CD4-positive, alpha-beta memory T cell (primary cell): Measurements from ENCODE around the gene DMAC2. TPM values are rescaled to one million over a fixed set of nuclear protein-coding genes. Genes with fewer than 3 reads are reported as not detected.
A peak's percentile ranks its signal among the peaks of the same experiment; 100 is the strongest.

ENCODE experiments used
- CTCF ChIA-PET: fragments of 350-600 bp; sonication (Branson Sonifier 250); formaldehyde crosslinking; loops from one replicate; lab custom pipeline; 2021; ENCODE audit warnings: inconsistent platforms; ENCODE audit not compliant: partially characterized antibody; lab: Charles Lee
- POLR2A ChIA-PET: fragments of 350-600 bp; sonication (Branson Sonifier 250); formaldehyde crosslinking; loops from one replicate; lab custom pipeline; 2021; ENCODE audit not compliant: partially characterized antibody; lab: Charles Lee
- DNase-seq, 5 donors: peaks; one replicate each; pipeline versions ENCODE4 v3.0.0 to v3.0.0-alpha.2; 2020 to 2022; ENCODE audit warnings: mixed read lengths in 1 of 5
- H3K27ac ChIP-seq: one replicate; pipeline ENCODE4 v1.7.0; 2013; ENCODE audit warnings: low read depth, low read length
- H3K27me3 ChIP-seq: 2 replicates; pipeline ENCODE4 v1.7.0; 2013; ENCODE audit warnings: mild to moderate bottlenecking, low read length, moderate library complexity; ENCODE audit not compliant: insufficient read depth
- H3K36me3 ChIP-seq: 2 replicates; pipeline ENCODE4 v1.7.0; 2013; ENCODE audit warnings: mild to moderate bottlenecking, low read length, moderate library complexity; ENCODE audit not compliant: insufficient read depth
- H3K4me1 ChIP-seq: 2 replicates; pipeline ENCODE4 v1.7.0; 2013; ENCODE audit warnings: mild to moderate bottlenecking, low read length, moderate library complexity; ENCODE audit not compliant: insufficient read depth
- H3K4me3 ChIP-seq, 2 donors: one replicate each; pipeline ENCODE4 v1.7.0; 2013; ENCODE audit warnings: low read length in 2 of 2, mild to moderate bottlenecking in 1 of 2
- H3K9me3 ChIP-seq, 2 donors: one replicate each; pipeline ENCODE4 v1.7.0; 2013; ENCODE audit warnings: low read length in 2 of 2, control low read depth in 1 of 2; ENCODE audit not compliant: control insufficient read depth in 1 of 2
- H3K27ac Mint-ChIP-seq, 7 donors: one replicate each; pipeline ENCODE4 v1.8.0; 2020 to 2021; ENCODE audit warnings: mixed read lengths in 7 of 7, mild to moderate bottlenecking in 6 of 7, inconsistent platforms in 3 of 7, moderate library complexity in 3 of 7
- H3K27me3 Mint-ChIP-seq, 2 donors: one replicate each; pipeline ENCODE4 v1.8.0; 2020 to 2021; ENCODE audit warnings: mixed read lengths in 2 of 2
- H3K36me3 Mint-ChIP-seq, 2 donors: one replicate each; pipeline ENCODE4 v1.8.0; 2020 to 2021; ENCODE audit warnings: mixed read lengths in 2 of 2, inconsistent platforms in 1 of 2, mild to moderate bottlenecking in 1 of 2
- H3K4me1 Mint-ChIP-seq, 4 donors: one replicate each; pipeline ENCODE4 v1.8.0; 2020 to 2021; ENCODE audit warnings: mixed read lengths in 4 of 4, mild to moderate bottlenecking in 1 of 4
- H3K4me3 Mint-ChIP-seq, 8 donors: one replicate each; pipeline ENCODE4 v1.8.0; 2020 to 2021; ENCODE audit warnings: mixed read lengths in 8 of 8, mild to moderate bottlenecking in 7 of 8, moderate library complexity in 6 of 8, inconsistent platforms in 3 of 8
- H3K9me3 Mint-ChIP-seq, 8 donors: one replicate each; pipeline ENCODE4 v1.8.0; 2020 to 2021; ENCODE audit warnings: mixed read lengths in 8 of 8, mild to moderate bottlenecking in 5 of 8, inconsistent platforms in 3 of 8, moderate library complexity in 1 of 8
- intact Hi-C: fragments of 100-400 bp; cut with micrococcal nuclease; formaldehyde crosslinking; loops from one replicate; pipeline ENCODE4 v1.15.1; 2023
- polyA plus RNA-seq, 2 donors: library from polyadenylated mRNA; unstranded; fragments of 300-500 nt; fragmentation: Illumina TruSeq; gene quantifications; one replicate each; pipeline ENCODE4 v1.2.3, GENCODE V29; 2021
- total RNA-seq, 2 experiments: library from RNA; stranded (reverse); gene quantifications; one replicate each; pipeline ENCODE4 v1.2.3, GENCODE V29; 2021

The DMAC2 gene
- total and polyA plus RNA-seq, 4 experiments from 2014 or later = 27.7 to 58.2 (median 36.0) TPM

- Histone ChIP-seq H3K36me3 (peaks cover 14% of the 10 kb centered on the region), H3K4me3 (no peak overlapping the region), H3K9me3 (no peaks in the 10 kb centered on the region), H3K27ac (no peak overlapping the region), H3K4me1 (peaks cover 20% of the 10 kb centered on the region), H3K27me3 (no peaks in the 10 kb centered on the region)
- no peak for DNase-seq
- H3K9me3 Mint-ChIP-seq = no peaks in the 10 kb centered on the region
- ChIA-PET CTCF (no interaction called here), POLR2A (no interaction called here)
- intact Hi-C loops = no loop called here
- H3K27me3 Mint-ChIP-seq = no peaks in the 10 kb centered on the region
- H3K4me3 Mint-ChIP-seq = no peak overlapping the region
- H3K36me3 Mint-ChIP-seq = peaks cover 30 to 33% of the 10 kb centered on the region in 2 donors
- no peak overlapping the region for H3K27ac Mint-ChIP-seq
- peaks cover 14 to 23% (median 19%) of the 10 kb centered on the region in 4 donors for H3K4me1 Mint-ChIP-seq
Observed at GRCh38 chr19:41434450-41434849, 5.3 kb downstream of the DMAC2 start.

DNA sequence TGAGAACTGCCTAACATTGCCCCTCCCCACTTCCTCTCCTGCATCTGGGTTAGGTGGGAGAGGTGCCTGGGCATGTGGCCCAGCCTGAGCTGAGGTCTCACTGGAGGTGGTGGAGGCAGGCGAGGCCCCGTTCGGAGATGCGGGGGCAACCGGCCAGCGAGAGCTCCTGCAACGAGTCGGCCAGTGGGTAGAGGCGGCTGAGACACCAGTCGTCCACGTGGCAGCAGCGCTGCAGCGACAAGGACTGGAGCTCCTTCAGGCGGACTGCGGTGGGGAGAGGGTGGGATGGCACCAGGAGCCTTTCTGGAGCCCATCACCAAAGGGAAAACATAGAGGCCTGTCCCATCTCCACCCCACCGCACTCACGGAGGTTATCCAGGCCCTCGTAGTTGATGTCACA lies 6.5 kb downstream of the DMAC2 start:
- Histone ChIP-seq H3K36me3 (peaks cover 14% of the 10 kb centered on the region), H3K9me3 (no peaks in the 10 kb centered on the region), H3K4me1 (peaks cover 20% of the 10 kb centered on the region), H3K27me3 (no peaks in the 10 kb centered on the region), H3K4me3 (no peak overlapping the region), H3K27ac (no peak overlapping the region)
- DNase-seq = no peak
- ChIA-PET POLR2A (interaction anchor here (0.6 to 0.7 kb wide), 2 partner anchors 129 to 153 kb away, joined by 3 read pairs; no protein-coding TSS in a partner anchor), CTCF (interaction anchor here (0.5 to 0.9 kb wide), 3 partner anchors 16 to 249 kb away, joined by 3 read pairs; no protein-coding TSS in a partner anchor)
- no peak overlapping the region for H3K4me3 Mint-ChIP-seq
- no peaks in the 10 kb centered on the region for H3K9me3 Mint-ChIP-seq
- no peaks in the 10 kb centered on the region for H3K27me3 Mint-ChIP-seq
- peak overlapping the region in 1 of 7 donors; percentile 47 for H3K27ac Mint-ChIP-seq
- H3K36me3 Mint-ChIP-seq = peaks cover 30 to 37% of the 10 kb centered on the region in 2 donors
- peaks cover 16 to 36% (median 25%) of the 10 kb centered on the region in 4 donors for H3K4me1 Mint-ChIP-seq
- intact Hi-C loops = no loop called here

DNA sequence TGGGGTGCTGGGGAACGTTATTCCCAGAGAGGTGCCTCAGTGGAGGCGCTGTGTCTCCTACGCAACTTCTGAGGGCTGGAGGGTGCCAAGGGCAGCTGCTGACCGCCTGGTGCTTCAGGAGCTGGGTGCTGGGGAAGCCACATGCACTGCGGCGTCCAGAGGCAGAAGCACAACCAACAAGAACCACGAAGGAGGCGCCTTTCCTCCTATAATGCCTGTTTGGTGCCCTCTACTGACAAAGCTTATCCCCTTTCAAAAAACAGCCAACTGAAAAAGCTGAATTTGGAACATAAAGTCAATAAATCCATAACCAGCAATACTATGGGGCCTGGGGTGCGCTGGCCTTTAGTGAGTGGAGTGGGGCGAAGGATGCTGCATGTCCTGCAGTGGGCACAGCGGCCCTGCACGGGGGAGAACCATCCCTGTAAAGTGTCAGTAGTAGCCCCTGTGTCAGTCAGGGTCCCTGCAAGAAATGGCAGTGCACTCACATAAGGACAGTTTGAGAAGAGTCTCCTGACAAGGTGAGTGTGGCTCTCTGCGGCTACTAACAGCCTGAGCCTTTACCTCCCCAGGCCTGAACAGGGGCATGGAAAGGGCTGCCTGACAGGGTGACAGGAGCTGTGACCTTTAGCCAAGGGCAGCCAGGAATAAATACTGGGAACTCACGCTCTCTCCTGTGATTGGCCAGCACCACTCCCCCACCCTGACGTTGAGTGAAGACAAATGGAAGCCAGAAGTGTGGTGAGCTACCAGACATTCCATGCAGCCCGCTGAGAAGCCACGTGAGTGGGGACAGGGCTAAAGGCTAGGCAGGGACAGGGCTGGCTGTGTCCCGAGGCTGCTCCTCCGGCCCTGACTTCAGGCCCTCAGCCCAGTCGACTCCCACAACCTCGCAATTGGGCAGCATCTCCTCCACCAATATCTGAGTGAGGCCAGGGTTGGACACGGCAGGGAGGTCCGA lies 8.0 kb downstream of the DMAC2 start:
- H3K36me3 ChIP-seq = peaks cover 14% of the 10 kb centered on the region
- POLR2A ChIA-PET = interaction anchor here (0.8 to 2.1 kb wide), 6 partner anchors 8 to 124 kb away, joined by 3 to 12 read pairs (median 4); partner anchors contain the start of genes B9D2, DMAC2 and TGFB1
- H3K4me3 ChIP-seq = no peak overlapping the region
- Mint-ChIP-seq H3K4me3 (no peak overlapping the region), H3K9me3 (no peaks in the 10 kb centered on the region), H3K36me3 (peaks cover 26 to 42% of the 10 kb centered on the region in 2 donors), H3K27ac (peak overlapping the region in 3 of 7 donors; percentile 22 to 62 (median 40)), H3K4me1 (peaks cover 19 to 44% (median 30%) of the 10 kb centered on the region in 4 donors), H3K27me3 (no peaks in the 10 kb centered on the region)
- H3K4me1 ChIP-seq = peaks cover 29% of the 10 kb centered on the region
- no peak overlapping the region for H3K27ac ChIP-seq
- CTCF ChIA-PET = interaction anchor here (0.6 to 2.0 kb wide), 8 partner anchors 9 to 227 kb away, joined by 3 to 10 read pairs (median 4); partner anchors contain the start of gene B9D2
- intact Hi-C loops = no loop called here
- no peaks in the 10 kb centered on the region for H3K27me3 ChIP-seq
- no peak for DNase-seq
- H3K9me3 ChIP-seq = no peaks in the 10 kb centered on the region

GRCh38 chr19:41430922-41431321 lies 8.8 kb downstream of the DMAC2 start:
- H3K36me3 ChIP-seq = peaks cover 14% of the 10 kb centered on the region
- Mint-ChIP-seq H3K9me3 (no peaks in the 10 kb centered on the region), H3K4me3 (no peak overlapping the region), H3K4me1 (peaks cover 18 to 45% (median 30%) of the 10 kb centered on the region in 4 donors), H3K27me3 (no peaks in the 10 kb centered on the region), H3K27ac (peak overlapping the region in 3 of 7 donors; percentile 19 to 62 (median 40)), H3K36me3 (peaks cover 23 to 43% of the 10 kb centered on the region in 2 donors)
- no peak overlapping the region for H3K4me3 ChIP-seq
- H3K4me1 ChIP-seq = peaks cover 29% of the 10 kb centered on the region
- ChIA-PET CTCF (interaction anchor here (1.1 to 2.0 kb wide), 5 partner anchors 11 to 123 kb away, joined by 3 to 10 read pairs (median 5); partner anchors contain the start of gene B9D2), POLR2A (interaction anchor here (0.8 to 2.1 kb wide), 4 partner anchors 9 to 123 kb away, joined by 4 to 12 read pairs (median 8); partner anchors contain the start of genes B9D2, DMAC2 and TGFB1)
- no peaks in the 10 kb centered on the region for H3K9me3 ChIP-seq
- no peak overlapping the region for H3K27ac ChIP-seq
- intact Hi-C loops = no loop called here
- no peak for DNase-seq
- H3K27me3 ChIP-seq = no peaks in the 10 kb centered on the region

DNA sequence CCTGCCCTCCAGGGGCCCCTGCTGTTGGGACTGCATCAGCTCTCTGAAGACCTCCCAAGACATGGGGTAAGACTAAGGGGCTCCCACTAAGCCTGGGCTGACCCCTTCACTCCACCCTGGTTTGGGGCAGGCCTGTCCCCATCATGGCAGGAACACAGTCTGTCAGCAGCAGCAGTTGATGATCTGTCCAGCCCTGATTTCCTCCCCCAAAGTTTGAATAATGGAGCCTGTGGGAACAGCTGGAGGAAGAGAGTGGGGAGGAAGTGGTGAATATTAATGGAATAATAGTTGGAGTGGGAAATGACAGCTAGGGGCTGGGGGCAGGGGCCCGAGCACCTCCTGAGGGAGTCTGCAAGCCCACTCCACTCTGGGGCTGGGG lies 11.2 kb downstream of the DMAC2 start:
- Mint-ChIP-seq H3K27ac (peak overlapping the region; percentile 52 to 96 (median 84)), H3K27me3 (no peaks in the 10 kb centered on the region), H3K4me3 (peak overlapping the region; percentile 73 to 98 (median 92)), H3K9me3 (no peaks in the 10 kb centered on the region), H3K36me3 (peaks cover 19 to 46% of the 10 kb centered on the region in 2 donors), H3K4me1 (peaks cover 18 to 51% (median 34%) of the 10 kb centered on the region in 4 donors)
- Histone ChIP-seq H3K9me3 (no peaks in the 10 kb centered on the region), H3K36me3 (peaks cover 16% of the 10 kb centered on the region), H3K4me1 (peaks cover 39% of the 10 kb centered on the region), H3K27me3 (no peaks in the 10 kb centered on the region), H3K27ac (peak overlapping the region; percentile 68), H3K4me3 (peak overlapping the region in 1 of 2 donors; percentile 33)
- no peak for DNase-seq
- CTCF ChIA-PET = interaction anchor here (1.0 to 2.5 kb wide), 6 partner anchors 10 to 224 kb away, joined by 3 to 8 read pairs (median 4); no protein-coding TSS in a partner anchor
- POLR2A ChIA-PET = interaction anchor here (0.6 to 4.3 kb wide), 12 partner anchors 11 to 166 kb away, joined by 3 to 17 read pairs (median 4); partner anchors contain the start of genes B9D2 and DMAC2
- intact Hi-C loops = loop anchor here (1.0 kb wide), 1 partner anchor 31 kb away; the partner anchor contains the start of genes BCKDHA and EXOSC5

- intact Hi-C loops = loop anchor here (1.0 kb wide), 2 partner anchors 11 to 31 kb away; partner anchors contain the start of genes BCKDHA, DMAC2 and EXOSC5
- POLR2A ChIA-PET = interaction anchor here (0.6 to 4.3 kb wide), 10 partner anchors 12 to 165 kb away, joined by 3 to 17 read pairs (median 4); partner anchors contain the start of genes B9D2 and DMAC2
- no peaks in the 10 kb centered on the region for H3K9me3 ChIP-seq
Observed at GRCh38 chr19:41427647-41428480, 11.8 kb downstream of the DMAC2 start.

More at GRCh38 chr19:41427647-41428480, 11.8 kb downstream of the DMAC2 start:
- Histone ChIP-seq H3K27me3 (no peaks in the 10 kb centered on the region), H3K4me1 (peaks cover 39% of the 10 kb centered on the region), H3K4me3 (peak overlapping the region; percentile 17 to 33), H3K27ac (peak overlapping the region; percentile 68), H3K36me3 (peaks cover 15% of the 10 kb centered on the region)
- H3K27ac Mint-ChIP-seq = peak overlapping the region; percentile 91 to 98 (median 96)
- DNase-seq = peak; percentile 49 to 81 (median 59)
- no peaks in the 10 kb centered on the region for H3K27me3 Mint-ChIP-seq
- peak overlapping the region; percentile 90 to 98 (median 92) for H3K4me3 Mint-ChIP-seq
- H3K9me3 Mint-ChIP-seq = no peaks in the 10 kb centered on the region
- peaks cover 19 to 48% of the 10 kb centered on the region in 2 donors for H3K36me3 Mint-ChIP-seq
- peaks cover 18 to 51% (median 34%) of the 10 kb centered on the region in 4 donors for H3K4me1 Mint-ChIP-seq
- CTCF ChIA-PET = interaction anchor here (1.0 to 2.5 kb wide), 5 partner anchors 12 to 223 kb away, joined by 3 to 8 read pairs (median 4); no protein-coding TSS in a partner anchor
